Mesendoderm (in vitro differentiated cells): ENCODE measurements around the gene TMEM39A.

ENCODE experiments used
- DNase-seq: peaks from one replicate; pipeline ENCODE4 v3.0.0; 2013
- H2AK5ac ChIP-seq: 2 replicates; pipeline ENCODE4 v1.6.1; 2013; ENCODE audit warnings: low read length, inconsistent platforms
- H2BK120ac ChIP-seq: 2 replicates; pipeline ENCODE4 v1.6.1; 2013; ENCODE audit warnings: low read depth, mild to moderate bottlenecking, low read length, moderate library complexity, mixed read lengths
- H2BK15ac ChIP-seq: replicated peaks from 2 replicates; pipeline ENCODE4 v1.6.1; 2013; ENCODE audit warnings: low read depth, mild to moderate bottlenecking, moderate library complexity
- H2BK5ac ChIP-seq: 2 replicates; pipeline ENCODE4 v1.6.1; 2013; ENCODE audit warnings: low read length, inconsistent platforms
- H3K18ac ChIP-seq: 2 replicates; pipeline ENCODE4 v1.6.1; 2013; ENCODE audit warnings: mild to moderate bottlenecking, low read length, mixed read lengths
- H3K23ac ChIP-seq: one replicate; pipeline ENCODE4 v1.6.1; 2013; ENCODE audit warnings: low read length
- H3K27ac ChIP-seq: 2 replicates; pipeline ENCODE4 v1.5.1; 2013; ENCODE audit warnings: low read depth, mild to moderate bottlenecking, inconsistent platforms, low read length, moderate library complexity
- H3K27me3 ChIP-seq: 2 replicates; pipeline ENCODE4 v1.6.1; 2013; ENCODE audit warnings: low read length, control low read depth, mild to moderate bottlenecking, inconsistent platforms; ENCODE audit not compliant: insufficient read depth, poor library complexity
- H3K36me3 ChIP-seq: 2 replicates; pipeline ENCODE4 v1.6.1; 2013; ENCODE audit warnings: low read length, inconsistent platforms; ENCODE audit not compliant: control insufficient read depth, insufficient read depth
- H3K4ac ChIP-seq: one replicate; pipeline ENCODE4 v1.6.1; 2013; ENCODE audit warnings: low read depth, mild to moderate bottlenecking, low read length, moderate library complexity
- H3K4me1 ChIP-seq: 2 replicates; pipeline ENCODE4 v1.6.1; 2013; ENCODE audit warnings: low read depth, low read length, inconsistent platforms; ENCODE audit not compliant: control insufficient read depth
- H3K4me2 ChIP-seq: 2 replicates; pipeline ENCODE4 v1.6.1; 2013; ENCODE audit warnings: low read length
- H3K4me3 ChIP-seq: 2 replicates; pipeline ENCODE4 v1.5.1; 2013; ENCODE audit warnings: mild to moderate bottlenecking, low read length
- H3K56ac ChIP-seq: one replicate; pipeline ENCODE4 v1.6.1; 2013; ENCODE audit warnings: low read length
- H3K79me1 ChIP-seq: 2 replicates; pipeline ENCODE4 v1.6.1; 2013; ENCODE audit warnings: low read length, inconsistent platforms
- H3K79me2 ChIP-seq: 2 replicates; pipeline ENCODE4 v1.6.1; 2013; ENCODE audit warnings: mild to moderate bottlenecking, low read length; ENCODE audit not compliant: control insufficient read depth, insufficient read depth
- H3K9ac ChIP-seq: 2 replicates; pipeline ENCODE4 v1.6.1; 2013; ENCODE audit warnings: low read length, inconsistent platforms
- H4K5ac ChIP-seq: one replicate; pipeline ENCODE4 v1.6.1; 2013; ENCODE audit warnings: low read length
- H4K8ac ChIP-seq: one replicate; pipeline ENCODE4 v1.6.1; 2013; ENCODE audit warnings: low read depth, mild to moderate bottlenecking, control low read depth, low read length, moderate library complexity
- WGBS: extraction: QIAGEN DNeasy Blood & Tissue Kit; methylation state at CpG from one replicate; pipeline ENCODE4 v1.1.7; 2013; ENCODE audit warnings: low lambda C conversion rate, missing lambda C conversion rate; ENCODE audit not compliant: insufficient coverage; ENCODE audit errors: extremely low coverage; 5-methylcytosine and 5-hydroxymethylcytosine counted together

The TMEM39A gene

DNA sequence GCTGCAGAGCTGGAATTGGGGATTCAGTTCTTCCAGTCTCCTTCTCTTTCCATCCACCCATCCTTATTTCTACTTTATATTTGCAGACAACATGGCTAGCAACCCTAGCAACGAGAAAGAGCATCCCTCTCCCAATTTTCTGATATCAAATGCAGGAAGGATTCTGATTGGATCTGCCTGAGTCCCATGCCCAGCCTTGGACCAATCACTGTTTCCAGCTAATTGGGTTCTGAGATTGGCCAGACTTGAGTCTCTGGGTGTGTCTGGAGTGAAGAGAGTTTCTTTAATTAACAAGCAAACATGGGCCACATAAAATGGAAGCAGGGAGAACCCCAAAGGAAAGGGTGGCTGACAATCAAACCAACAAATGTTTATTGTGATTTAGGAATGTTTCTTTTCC, 60.6 kb downstream of the TMEM39A start:
- Histone ChIP-seq H3K27me3 (no peaks in the 10 kb centered on the region), H4K5ac (no peak overlapping the region), H3K4me1 (no peaks in the 10 kb centered on the region), H3K18ac (no peak overlapping the region), H3K79me1 (no peaks in the 10 kb centered on the region), H3K4ac (no peak overlapping the region), H3K23ac (no peak overlapping the region), H2BK5ac (no peak overlapping the region), H3K9ac (no peak overlapping the region), H3K4me2 (no peak overlapping the region), H4K8ac (no peak overlapping the region), H3K27ac (no peak overlapping the region), H3K56ac (no peak overlapping the region), H2AK5ac (no peak overlapping the region), H2BK15ac (no peak overlapping the region), H3K4me3 (no peak overlapping the region), H2BK120ac (no peak overlapping the region), H3K79me2 (no peaks in the 10 kb centered on the region), H3K36me3 (peaks cover 2% of the 10 kb centered on the region)
- DNase-seq: no peak
- WGBS: no CpG with 5 or more reads among the region's 1 CpG

DNA sequence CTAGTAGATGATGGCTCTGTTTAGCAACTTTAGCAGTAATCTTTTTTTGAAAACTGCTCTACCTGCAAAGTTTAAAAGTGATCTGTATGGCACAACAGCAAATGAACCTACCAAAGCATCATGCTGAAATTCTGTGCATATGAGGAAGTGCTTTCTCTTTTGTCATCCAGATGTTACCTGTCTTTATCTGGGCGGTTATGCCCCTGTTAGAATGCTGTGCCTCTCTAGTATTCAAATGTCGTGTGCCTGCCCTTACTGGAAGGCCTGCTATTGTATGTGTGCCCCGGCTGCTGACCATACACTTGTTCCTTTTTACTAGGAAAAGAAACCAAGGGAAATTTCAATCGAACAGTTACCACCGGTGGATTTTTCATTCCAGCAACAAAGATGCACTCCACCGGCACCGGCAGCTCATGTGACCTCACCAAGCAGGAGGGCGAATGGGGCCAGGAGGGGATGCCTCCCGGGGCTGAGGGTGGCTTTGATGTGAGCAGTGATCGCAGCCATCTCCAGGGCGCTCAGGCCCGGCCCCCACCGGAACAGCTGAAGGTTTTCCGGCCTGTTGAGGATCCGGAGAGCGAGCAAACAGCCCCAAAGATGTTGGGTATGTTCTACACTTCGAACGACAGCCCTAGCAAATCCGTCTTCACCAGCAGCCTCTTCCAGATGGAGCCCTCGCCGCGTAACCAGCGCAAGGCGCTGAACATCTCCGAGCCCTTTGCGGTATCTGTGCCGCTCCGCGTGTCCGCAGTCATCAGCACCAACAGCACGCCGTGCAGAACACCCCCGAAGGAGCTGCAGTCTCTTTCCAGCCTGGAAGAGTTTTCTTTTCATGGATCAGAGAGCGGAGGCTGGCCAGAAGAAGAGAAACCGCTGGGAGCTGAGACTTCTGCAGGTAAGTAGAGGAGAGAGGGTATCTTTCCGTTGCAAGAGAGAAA, 61.6 kb downstream of the TMEM39A start:
- H3K79me2 ChIP-seq: no peaks in the 10 kb centered on the region
- H3K36me3 ChIP-seq: peaks cover 2% of the 10 kb centered on the region
- no peak overlapping the region for H2BK5ac ChIP-seq
- no peak for DNase-seq
- no peak overlapping the region for H3K9ac ChIP-seq
- no CpG with 5 or more reads among the region's 36 CpGs for WGBS
- no peak overlapping the region for H2AK5ac ChIP-seq
- no peak overlapping the region for H2BK120ac ChIP-seq
- no peak overlapping the region for H3K18ac ChIP-seq
- no peak overlapping the region for H3K56ac ChIP-seq
- no peak overlapping the region for H3K4me3 ChIP-seq
- no peak overlapping the region for H4K8ac ChIP-seq
- H3K4ac ChIP-seq: no peak overlapping the region
- no peaks in the 10 kb centered on the region for H3K79me1 ChIP-seq
- H3K4me2 ChIP-seq: no peak overlapping the region
- no peaks in the 10 kb centered on the region for H3K27me3 ChIP-seq
- H3K27ac ChIP-seq: no peak overlapping the region
- H2BK15ac ChIP-seq: no peak overlapping the region
- H3K4me1 ChIP-seq: no peaks in the 10 kb centered on the region
- no peak overlapping the region for H4K5ac ChIP-seq
- H3K23ac ChIP-seq: no peak overlapping the region

DNA sequence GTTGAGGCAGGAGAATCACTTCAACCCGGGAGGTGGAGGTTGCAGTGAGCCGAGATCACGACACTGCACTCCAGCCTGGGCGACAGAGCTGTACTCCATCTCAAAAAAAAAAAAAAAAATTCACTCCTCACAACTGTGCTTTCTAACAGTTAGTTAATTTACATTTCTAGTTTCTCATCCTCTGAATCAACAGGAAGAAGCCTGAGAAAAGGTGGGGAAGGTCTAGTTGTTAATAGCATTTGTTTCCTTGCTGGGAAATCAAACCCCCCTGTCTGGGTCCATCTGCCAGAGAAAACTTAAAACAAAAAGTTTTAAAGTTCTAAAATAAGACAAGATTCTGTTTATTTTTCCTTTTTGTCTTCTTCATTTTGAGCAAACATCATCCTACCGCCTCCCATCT, 62.3 kb downstream of the TMEM39A start:
- Histone ChIP-seq H4K8ac (no peak overlapping the region), H2AK5ac (no peak overlapping the region), H4K5ac (no peak overlapping the region), H3K9ac (no peak overlapping the region), H3K4ac (no peak overlapping the region), H3K27me3 (no peaks in the 10 kb centered on the region), H3K36me3 (peaks cover 2% of the 10 kb centered on the region), H3K4me1 (no peaks in the 10 kb centered on the region), H3K56ac (no peak overlapping the region), H3K79me1 (no peaks in the 10 kb centered on the region), H3K27ac (no peak overlapping the region), H2BK15ac (no peak overlapping the region), H3K4me3 (no peak overlapping the region), H3K79me2 (no peaks in the 10 kb centered on the region), H3K18ac (no peak overlapping the region), H3K23ac (no peak overlapping the region), H2BK120ac (no peak overlapping the region), H2BK5ac (no peak overlapping the region), H3K4me2 (no peak overlapping the region)
- no CpG with 5 or more reads among the region's 5 CpGs for WGBS
- no peak for DNase-seq

- no peak overlapping the region for H4K8ac ChIP-seq
- H2BK15ac ChIP-seq: no peak overlapping the region
- H3K36me3 ChIP-seq: peaks cover 2% of the 10 kb centered on the region
- DNase-seq: no peak
- H4K5ac ChIP-seq: no peak overlapping the region
- no peak overlapping the region for H3K18ac ChIP-seq
- H3K4me2 ChIP-seq: no peak overlapping the region
- H3K9ac ChIP-seq: no peak overlapping the region
- H3K27me3 ChIP-seq: no peaks in the 10 kb centered on the region
- H3K4ac ChIP-seq: no peak overlapping the region
- no peak overlapping the region for H2BK5ac ChIP-seq
- H3K56ac ChIP-seq: no peak overlapping the region
- no peaks in the 10 kb centered on the region for H3K79me2 ChIP-seq
- no peak overlapping the region for H3K4me3 ChIP-seq
- no peak overlapping the region for H2AK5ac ChIP-seq
- H3K23ac ChIP-seq: no peak overlapping the region
- H2BK120ac ChIP-seq: no peak overlapping the region
- no peaks in the 10 kb centered on the region for H3K4me1 ChIP-seq
- no peak overlapping the region for H3K27ac ChIP-seq
- no peaks in the 10 kb centered on the region for H3K79me1 ChIP-seq
- WGBS: no CpG with 5 or more reads among the region's 5 CpGs
These were observed 62.9 kb downstream of the TMEM39A start for GRCh38 chr3:119400466-119400865.

GRCh38 chr3:119396870-119397269, 66.5 kb downstream of the TMEM39A start:
- no peak for DNase-seq
- Histone ChIP-seq H3K18ac (no peak overlapping the region), H3K23ac (no peak overlapping the region), H3K4me3 (no peak overlapping the region), H4K5ac (no peak overlapping the region), H3K4ac (no peak overlapping the region), H4K8ac (no peak overlapping the region), H3K4me1 (no peaks in the 10 kb centered on the region), H3K56ac (no peak overlapping the region), H3K4me2 (no peak overlapping the region), H2AK5ac (no peak overlapping the region), H3K27me3 (no peaks in the 10 kb centered on the region), H2BK5ac (no peak overlapping the region), H3K79me1 (no peaks in the 10 kb centered on the region), H3K9ac (no peak overlapping the region), H3K36me3 (peaks cover 2% of the 10 kb centered on the region), H3K79me2 (no peaks in the 10 kb centered on the region), H2BK120ac (no peak overlapping the region), H2BK15ac (no peak overlapping the region), H3K27ac (no peak overlapping the region)
- WGBS: no CpG with 5 or more reads among the region's 2 CpGs
